HG02759 (cell line): Measurements from ENCODE around the gene SLC66A2.
"Not testable (repeated sequence)": the region's sequence is repeated elsewhere in the genome, so short reads cannot be mapped to it uniquely, and the experiment has no call there.

Source experiments
- ATAC-seq: cut with Tn5 transposase; IDR thresholded peaks from one replicate; pipeline ENCODE4 v1.9.1; 2021; ENCODE audit warnings: mild to moderate bottlenecking, moderate library complexity; ENCODE audit not compliant: unreplicated experiment

Gene SLC66A2

GRCh38 chr18:79883461-79884293 is 67.8 kb downstream of the SLC66A2 start:
- ATAC-seq = no peak

GRCh38 chr18:79882522-79883241 is 68.8 kb downstream of the SLC66A2 start:
- no peak for ATAC-seq

- no peak for ATAC-seq
These were observed 69.8 kb downstream of the SLC66A2 start for GRCh38 chr18:79881695-79882094.

- no peak for ATAC-seq
These were observed 71.9 kb downstream of the SLC66A2 start for GRCh38 chr18:79879566-79879965.

DNA sequence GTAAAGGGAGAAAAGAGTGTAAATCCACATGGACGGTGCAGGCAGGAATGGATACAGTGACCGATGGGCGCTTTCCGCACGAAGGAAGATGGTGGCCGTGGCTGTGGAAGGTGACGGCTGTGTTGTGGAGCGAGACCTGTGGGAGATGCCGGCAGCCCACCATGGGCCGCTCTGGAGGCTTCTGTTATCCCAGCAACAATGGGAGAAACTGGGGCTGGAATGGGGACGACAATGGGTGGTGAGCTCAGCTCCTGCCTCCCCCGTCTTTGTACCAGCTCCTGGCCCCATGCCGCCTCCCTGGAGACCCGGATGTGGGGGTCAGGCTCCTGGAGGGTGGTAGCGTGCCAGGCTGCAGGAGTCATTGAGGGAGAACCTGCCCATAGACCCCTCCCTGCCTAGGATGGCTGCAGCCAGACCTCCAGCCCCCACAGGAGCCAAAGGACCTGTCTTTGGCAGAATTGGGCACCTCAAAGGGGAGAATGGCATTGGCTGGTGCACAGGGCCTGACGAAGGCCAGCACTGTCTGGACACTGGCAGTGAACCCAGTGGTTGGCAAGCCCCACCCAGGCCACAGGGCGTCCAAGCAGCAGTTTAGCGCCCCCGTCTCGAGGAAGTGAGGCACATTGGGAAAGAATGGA is 72.6 kb downstream of the SLC66A2 start:
- ATAC-seq = no peak

DNA sequence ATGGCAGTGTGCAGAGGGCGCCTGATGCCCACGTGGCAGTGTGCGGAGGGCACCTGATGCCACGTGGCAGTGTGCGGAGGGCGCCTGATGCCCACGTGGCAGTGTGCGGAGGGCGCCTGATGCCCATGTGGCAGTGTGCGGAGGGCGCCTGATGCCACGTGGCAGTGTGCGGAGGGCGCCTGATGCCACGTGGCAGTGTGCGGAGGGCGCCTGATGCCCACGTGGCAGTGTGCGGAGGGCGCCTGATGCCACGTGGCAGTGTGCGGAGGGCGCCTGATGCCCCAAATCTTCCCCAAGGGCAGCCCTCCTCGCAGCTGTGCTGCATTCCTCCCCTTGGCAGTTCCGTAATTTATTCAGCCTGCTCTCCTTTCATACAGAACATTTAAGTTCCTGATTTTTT is 73.2 kb downstream of the SLC66A2 start:
- not testable (repeated sequence) for ATAC-seq

- no peak for ATAC-seq
These were observed 74.0 kb downstream of the SLC66A2 start for GRCh38 chr18:79877163-79878091.

DNA sequence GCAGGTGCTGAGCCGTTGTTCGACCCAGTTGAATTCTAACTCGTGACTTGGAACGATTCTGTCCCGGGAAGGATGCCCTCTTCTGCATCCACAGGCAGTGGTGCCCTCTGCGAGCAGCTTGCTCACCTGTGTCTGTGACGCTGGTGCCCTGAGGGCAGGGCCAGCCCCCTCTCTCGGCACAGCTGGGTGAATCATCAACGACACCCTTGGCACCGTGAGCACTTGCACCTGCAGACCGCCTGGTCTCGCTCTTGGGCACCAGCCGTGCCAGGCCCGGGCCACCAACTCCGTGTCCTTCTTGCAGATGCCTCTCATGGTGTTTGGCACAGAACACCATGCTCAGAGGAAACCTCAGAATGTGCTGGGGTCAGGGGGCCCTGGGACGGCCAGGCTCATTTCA is 75.0 kb downstream of the SLC66A2 start:
- ATAC-seq = no peak

DNA sequence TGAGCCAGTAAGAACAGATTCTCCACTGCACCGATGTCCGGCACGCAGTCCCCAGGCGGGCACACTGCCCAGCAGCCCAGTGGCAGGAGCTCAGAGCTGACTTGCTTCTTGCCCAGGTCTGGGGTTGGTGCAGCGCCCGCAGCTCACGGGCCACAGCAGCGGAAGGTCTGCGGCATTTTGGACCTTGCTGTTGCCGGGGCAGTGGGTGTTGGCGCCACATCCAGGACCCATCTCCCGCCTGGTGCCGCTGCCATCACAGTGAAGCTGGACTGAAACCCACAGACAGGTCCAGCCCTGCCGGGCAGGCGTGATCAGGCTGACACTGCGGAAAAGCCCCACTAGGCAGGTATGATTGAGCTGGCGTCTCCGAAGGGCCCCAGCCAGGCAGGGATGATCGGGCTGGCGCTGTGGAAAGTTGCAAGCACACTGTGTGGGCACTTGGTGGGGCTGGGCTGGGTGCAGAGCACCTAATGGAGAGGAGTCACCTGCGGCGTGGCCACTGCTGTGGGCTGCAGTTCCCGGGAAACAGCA is 75.5 kb downstream of the SLC66A2 start:
- ATAC-seq = no peak

- ATAC-seq = no peak
These were observed 75.9 kb downstream of the SLC66A2 start for GRCh38 chr18:79875531-79875919.

DNA sequence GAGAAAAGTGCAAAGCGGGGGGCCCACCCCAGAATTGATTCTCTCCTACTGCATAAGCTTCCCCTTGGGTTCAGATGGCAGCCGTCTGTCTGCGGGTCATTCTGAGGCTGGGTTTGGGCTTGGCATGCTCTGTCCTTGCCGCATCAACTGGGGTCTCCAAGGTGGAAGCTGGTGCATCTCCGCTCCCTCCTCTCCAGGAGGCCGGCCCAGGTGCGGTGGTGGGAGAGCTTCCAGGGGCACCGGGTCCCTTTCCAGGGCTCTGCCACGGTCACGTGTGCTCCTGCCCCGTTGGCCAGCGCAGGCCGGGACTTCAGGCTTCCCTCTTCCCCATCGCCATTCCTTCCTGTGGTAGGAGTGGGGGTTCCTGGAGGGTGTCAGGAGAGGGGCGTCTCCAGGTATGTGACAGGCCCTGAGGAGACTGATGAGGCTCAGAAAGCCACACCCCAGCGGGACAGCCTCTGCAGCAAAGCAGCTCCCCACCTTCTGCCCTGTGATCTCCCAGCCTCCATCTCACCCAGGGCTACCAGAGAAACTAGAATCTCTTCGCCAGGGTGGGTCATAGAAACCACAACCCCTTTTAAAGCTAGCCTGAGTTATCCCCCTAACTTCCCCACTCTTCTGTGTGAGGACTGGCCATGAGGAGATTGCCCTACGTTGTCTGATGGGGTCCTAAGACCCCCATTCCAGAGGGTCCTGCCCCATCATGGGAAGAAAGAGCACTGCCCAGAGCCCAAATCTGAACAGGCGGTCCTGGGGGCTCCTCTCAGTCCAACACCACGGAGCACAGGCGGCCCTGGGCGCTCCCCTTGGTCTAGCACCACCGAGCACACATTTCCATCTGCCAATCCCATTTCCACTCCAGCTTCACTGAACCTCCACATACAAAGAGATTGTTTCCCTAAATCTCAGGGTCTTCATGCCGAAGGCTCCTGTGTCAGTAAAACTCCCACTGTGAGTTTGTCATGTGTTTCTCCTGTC is 76.6 kb downstream of the SLC66A2 start:
- no peak for ATAC-seq

DNA sequence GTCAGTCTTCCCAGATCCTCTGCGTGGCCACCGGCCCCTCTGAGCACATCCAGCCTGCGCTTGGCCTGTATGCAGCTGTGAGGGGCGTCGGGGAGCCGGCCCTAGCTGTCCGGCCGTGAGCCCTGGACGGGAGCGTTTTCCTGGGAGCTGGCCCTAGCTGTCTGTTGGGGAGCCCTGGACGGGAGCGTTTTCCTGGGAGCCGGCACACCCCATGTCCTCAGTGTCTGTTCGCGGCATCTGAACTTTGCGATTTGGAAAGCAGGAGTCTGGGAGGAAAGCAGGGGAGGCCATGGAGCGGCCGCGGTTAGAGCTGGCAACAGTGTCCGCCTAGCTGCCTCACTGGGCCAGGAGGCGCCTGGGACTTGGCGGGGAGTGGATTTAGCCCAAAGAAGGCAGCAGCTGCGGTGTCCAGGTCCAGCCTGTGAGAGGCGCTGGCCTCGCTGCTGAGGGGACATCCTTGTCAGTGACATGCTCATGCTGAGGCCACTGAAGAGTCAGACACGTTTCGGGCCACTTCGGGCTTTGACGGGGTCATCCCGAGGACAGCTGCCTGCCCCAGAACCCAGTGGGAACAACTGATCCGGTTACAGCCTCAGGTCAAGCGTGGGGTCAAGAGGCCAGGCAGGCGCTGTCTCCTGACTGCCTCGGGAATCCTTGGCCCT is 77.9 kb downstream of the SLC66A2 start:
- no peak for ATAC-seq

DNA sequence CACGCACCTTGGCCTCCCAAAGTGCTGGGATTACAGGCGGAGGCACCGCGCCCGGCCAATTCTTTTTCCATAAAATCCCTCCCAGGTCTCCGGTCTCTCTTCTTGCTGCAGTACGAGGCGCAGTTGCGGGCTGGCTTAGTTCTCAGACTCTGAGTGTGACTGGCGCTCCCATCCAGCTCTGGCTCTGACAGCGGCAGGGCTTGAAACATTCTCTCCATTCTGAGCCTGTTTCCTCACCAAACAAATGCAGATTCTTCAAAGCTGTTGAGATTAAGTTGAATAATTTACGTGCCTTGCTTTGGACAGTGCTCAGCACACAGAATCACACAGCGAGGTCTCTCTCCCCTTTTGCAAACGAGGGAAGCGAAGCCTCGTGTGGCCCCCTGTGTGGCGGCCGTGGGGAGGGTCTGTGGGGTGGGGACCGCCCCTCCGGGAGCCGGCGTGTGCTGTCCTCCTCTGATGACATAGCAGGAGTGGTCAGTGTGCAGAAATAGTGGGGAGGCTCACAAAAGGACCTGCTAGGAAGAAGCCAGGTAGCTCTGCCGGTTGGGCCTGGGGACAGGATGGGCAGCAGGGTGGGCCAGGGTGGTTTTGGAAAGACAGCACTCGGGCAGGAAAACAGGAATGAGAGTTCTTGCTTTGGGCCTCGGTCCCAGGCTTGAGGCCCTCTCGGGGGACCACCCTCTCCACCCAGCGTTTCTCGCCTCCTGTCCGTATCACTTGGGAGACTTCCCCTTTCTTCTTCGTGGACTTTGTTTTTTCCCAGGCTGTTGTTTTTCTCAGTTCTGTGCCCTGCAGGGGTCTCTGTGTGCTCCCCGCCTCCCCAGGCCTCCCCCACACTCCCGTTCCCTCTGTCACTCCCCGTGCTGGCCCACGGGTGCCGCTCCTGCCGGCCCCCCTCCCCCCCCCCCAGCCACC is 78.7 kb downstream of the SLC66A2 start:
- ATAC-seq = no peak

DNA sequence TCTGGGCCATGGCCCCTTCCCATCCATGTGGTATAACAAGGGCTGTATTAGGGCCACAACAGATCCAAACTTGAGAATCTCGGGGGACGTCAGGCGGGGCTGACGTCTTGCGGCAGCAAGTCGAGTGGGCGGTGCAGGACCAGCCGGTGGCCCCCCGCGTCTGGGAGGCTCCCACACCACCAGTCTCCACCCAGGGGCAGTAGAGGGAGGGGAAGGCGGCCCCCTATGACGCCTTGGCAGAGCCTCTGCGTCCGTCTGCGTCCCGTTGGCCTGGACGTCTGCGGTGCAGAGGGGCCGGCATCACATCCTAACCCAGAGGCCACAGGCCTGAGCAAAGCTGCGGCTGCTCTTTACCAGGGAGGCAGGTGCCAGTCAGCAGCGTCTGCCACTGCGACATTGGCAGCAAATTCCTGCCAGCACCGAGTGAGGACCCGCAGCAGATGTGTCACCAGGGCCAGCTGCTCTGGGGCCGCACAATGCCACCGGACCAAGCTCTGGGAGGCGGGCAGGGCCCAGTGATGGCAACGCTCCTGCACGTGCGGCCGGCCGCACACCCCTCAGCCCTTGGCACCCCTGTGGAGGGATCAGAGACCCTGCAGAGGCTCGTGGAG is 79.9 kb downstream of the SLC66A2 start:
- ATAC-seq = no peak

- ATAC-seq = no peak
These were observed 80.4 kb downstream of the SLC66A2 start for GRCh38 chr18:79871026-79871390.

GRCh38 chr18:79870301-79871025 is 81.0 kb downstream of the SLC66A2 start:
- no peak for ATAC-seq
